ENCODE data around the gene CEBPA.

GRCh38 chr19:33284146-33284643, 18.1 kb downstream of the CEBPA start:
- TF ChIP-seq CTCF (IDR thresholded peaks at IDR 0.05; ENCODE audit: low read depth, low read length) (no peak), POLR2A (IDR thresholded peaks at IDR 0.05; ENCODE audit: extremely low read depth, insufficient read length) (no peak), MAX (IDR thresholded peaks at IDR 0.05; ENCODE audit: low read depth, low read length) (no peak), MYC (IDR thresholded peaks at IDR 0.05; ENCODE audit: low read depth, low read length) (no peak)

Measured in NB4 (cell line).